ENCODE results near the gene PRG3.

DNA sequence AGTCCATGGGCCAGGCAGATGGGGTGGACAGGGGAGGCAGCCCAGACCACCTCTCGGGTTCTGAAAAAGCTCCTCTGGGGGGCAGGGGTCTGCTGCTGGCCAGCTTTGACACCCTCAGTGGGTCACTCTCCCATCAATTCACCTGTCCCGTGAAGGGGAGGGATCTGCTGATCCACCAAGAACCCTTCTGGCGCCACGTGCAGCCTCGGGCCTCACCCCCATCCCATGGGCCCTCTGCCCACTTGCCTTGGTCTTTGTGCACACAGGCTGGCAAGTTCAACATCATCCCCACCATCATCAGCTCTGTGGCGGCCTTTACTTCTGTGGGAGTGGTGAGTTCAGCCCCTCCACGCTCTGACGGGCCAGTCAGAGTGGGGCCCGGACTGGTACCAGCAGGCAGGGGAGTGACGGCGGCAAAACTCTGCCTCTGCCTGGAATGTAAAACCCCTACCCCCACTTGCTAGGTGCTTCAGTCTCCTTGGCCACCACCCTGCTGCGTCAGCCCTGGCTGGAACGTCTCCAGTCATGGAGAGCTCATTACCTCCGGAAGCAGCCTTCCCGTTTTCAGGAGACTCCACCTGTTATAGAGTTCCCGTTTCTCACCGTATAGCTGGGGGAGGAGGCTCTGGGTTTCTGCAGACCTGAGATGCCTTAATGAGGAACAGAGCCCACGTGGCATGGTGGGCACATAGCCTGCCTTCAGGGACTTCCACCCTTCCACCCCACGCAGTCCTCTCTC lies 12.7 kb downstream of the PRG3 start:
- TF ChIP-seq, protein P1, sequence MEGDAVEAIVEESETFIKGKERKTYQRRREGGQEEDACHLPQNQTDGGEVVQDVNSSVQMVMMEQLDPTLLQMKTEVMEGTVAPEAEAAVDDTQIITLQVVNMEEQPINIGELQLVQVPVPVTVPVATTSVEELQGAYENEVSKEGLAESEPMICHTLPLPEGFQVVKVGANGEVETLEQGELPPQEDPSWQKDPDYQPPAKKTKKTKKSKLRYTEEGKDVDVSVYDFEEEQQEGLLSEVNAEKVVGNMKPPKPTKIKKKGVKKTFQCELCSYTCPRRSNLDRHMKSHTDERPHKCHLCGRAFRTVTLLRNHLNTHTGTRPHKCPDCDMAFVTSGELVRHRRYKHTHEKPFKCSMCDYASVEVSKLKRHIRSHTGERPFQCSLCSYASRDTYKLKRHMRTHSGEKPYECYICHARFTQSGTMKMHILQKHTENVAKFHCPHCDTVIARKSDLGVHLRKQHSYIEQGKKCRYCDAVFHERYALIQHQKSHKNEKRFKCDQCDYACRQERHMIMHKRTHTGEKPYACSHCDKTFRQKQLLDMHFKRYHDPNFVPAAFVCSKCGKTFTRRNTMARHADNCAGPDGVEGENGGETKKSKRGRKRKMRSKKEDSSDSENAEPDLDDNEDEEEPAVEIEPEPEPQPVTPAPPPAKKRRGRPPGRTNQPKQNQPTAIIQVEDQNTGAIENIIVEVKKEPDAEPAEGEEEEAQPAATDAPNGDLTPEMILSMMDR (IDR thresholded peaks at IDR 0.05): no peak
- TF ChIP-seq POLR2A (IDR thresholded peaks at IDR 0.05): no peak
